Neural progenitor cell (in vitro differentiated cells): ENCODE results near the gene SLC2A8. TPM values are rescaled to one million over a fixed set of nuclear protein-coding genes. Genes with fewer than 3 reads are reported as not detected.

Experiments used
- DNase-seq: peaks from one replicate; pipeline ENCODE4 v3.0.0-alpha.2; 2016; ENCODE audit warnings: low spot score
- H2AFZ ChIP-seq: fragments of 200-600 bp; sonication (generic); replicated peaks from 2 replicates; pipeline ENCODE4 v1.6.1; 2016; ENCODE audit warnings: antibody characterized with exemption
- H3F3A ChIP-seq: fragments of 200-600 bp; sonication (generic); 2 replicates; pipeline ENCODE4 v1.6.1; 2016; ENCODE audit warnings: antibody characterized with exemption, low read depth
- H3K27ac ChIP-seq: fragments of 200-600 bp; sonication (generic); 2 replicates; pipeline ENCODE4 v1.5.1; 2016; ENCODE audit warnings: mild to moderate bottlenecking
- H3K27me3 ChIP-seq: fragments of 200-600 bp; sonication (generic); 2 replicates; pipeline ENCODE4 v1.6.1; 2016; ENCODE audit warnings: mild to moderate bottlenecking, moderate library complexity
- H3K36me3 ChIP-seq: fragments of 200-600 bp; sonication (generic); 2 replicates; pipeline ENCODE4 v1.5.1; 2016
- H3K4me1 ChIP-seq: fragments of 200-600 bp; sonication (generic); 2 replicates; pipeline ENCODE4 v1.6.1; 2016; ENCODE audit warnings: mixed run types
- H3K4me2 ChIP-seq: fragments of 200-600 bp; sonication (generic); 2 replicates; pipeline ENCODE4 v1.6.1; 2016
- H3K4me3 ChIP-seq: fragments of 200-600 bp; sonication (generic); 2 replicates; pipeline ENCODE4 v1.5.1; 2016
- H3K79me2 ChIP-seq: fragments of 200-600 bp; sonication (generic); 2 replicates; pipeline ENCODE4 v1.6.1; 2016; ENCODE audit warnings: low read depth
- H3K9ac ChIP-seq: fragments of 200-600 bp; sonication (generic); 2 replicates; pipeline ENCODE4 v1.6.1; 2016
- H3K9me3 ChIP-seq: fragments of 200-600 bp; sonication (generic); 2 replicates; pipeline ENCODE4 v1.5.1; 2016; ENCODE audit warnings: low read depth
- H4K20me1 ChIP-seq: fragments of 200-600 bp; sonication (generic); 2 replicates; pipeline ENCODE4 v1.6.1; 2016; ENCODE audit warnings: low read depth
- H3K27ac Mint-ChIP-seq: 3 replicates; pipeline ENCODE4 v1.8.0; 2021; ENCODE audit warnings: mixed read lengths
- H3K27me3 Mint-ChIP-seq: 2 replicates; pipeline ENCODE4 v1.8.0; 2022; ENCODE audit warnings: low read depth, mild to moderate bottlenecking, inconsistent platforms, moderate library complexity, mixed read lengths; ENCODE audit not compliant: insufficient read depth
- H3K36me3 Mint-ChIP-seq: 3 replicates; pipeline ENCODE4 v1.8.0; 2021; ENCODE audit warnings: mixed read lengths
- H3K4me1 Mint-ChIP-seq: 3 replicates; pipeline ENCODE4 v1.8.0; 2021; ENCODE audit warnings: mixed read lengths
- H3K4me3 Mint-ChIP-seq: 3 replicates; pipeline ENCODE4 v1.8.0; 2021; ENCODE audit warnings: mild to moderate bottlenecking, moderate library complexity, mixed read lengths
- H3K9me3 Mint-ChIP-seq: 3 replicates; pipeline ENCODE4 v1.8.0; 2020; ENCODE audit warnings: mixed read lengths
- EZH2 ChIP-seq: fragments of 200-600 bp; sonication (generic); IDR thresholded peaks from 2 replicates; pipeline ENCODE4 v1.6.1; 2017; ENCODE audit warnings: antibody characterized with exemption, mild to moderate bottlenecking, moderate library complexity
- EZH2phosphoT487 ChIP-seq: fragments of 200-600 bp; sonication (generic); IDR thresholded peaks from 2 replicates; pipeline ENCODE4 v1.6.1; 2017; ENCODE audit warnings: antibody characterized with exemption
- total RNA-seq: library from RNA; depleted of rRNA; stranded (reverse); fragments of >200 nt; gene quantifications from 2 replicates; pipeline ENCODE4 v1.2.3, GENCODE V29; 2015; ENCODE audit warnings: low replicate concordance
- TF ChIP-seq, protein P1 (sequence below): fragments of 200-600 bp; sonication (generic); IDR thresholded peaks from 2 replicates; pipeline ENCODE4 v1.5.1; 2017; ENCODE audit warnings: antibody characterized with exemption, mild to moderate bottlenecking

SLC2A8 gene, protein sequence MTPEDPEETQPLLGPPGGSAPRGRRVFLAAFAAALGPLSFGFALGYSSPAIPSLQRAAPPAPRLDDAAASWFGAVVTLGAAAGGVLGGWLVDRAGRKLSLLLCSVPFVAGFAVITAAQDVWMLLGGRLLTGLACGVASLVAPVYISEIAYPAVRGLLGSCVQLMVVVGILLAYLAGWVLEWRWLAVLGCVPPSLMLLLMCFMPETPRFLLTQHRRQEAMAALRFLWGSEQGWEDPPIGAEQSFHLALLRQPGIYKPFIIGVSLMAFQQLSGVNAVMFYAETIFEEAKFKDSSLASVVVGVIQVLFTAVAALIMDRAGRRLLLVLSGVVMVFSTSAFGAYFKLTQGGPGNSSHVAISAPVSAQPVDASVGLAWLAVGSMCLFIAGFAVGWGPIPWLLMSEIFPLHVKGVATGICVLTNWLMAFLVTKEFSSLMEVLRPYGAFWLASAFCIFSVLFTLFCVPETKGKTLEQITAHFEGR
- 9.4 and 22.8 TPM in 2 replicates for total RNA-seq

DNA sequence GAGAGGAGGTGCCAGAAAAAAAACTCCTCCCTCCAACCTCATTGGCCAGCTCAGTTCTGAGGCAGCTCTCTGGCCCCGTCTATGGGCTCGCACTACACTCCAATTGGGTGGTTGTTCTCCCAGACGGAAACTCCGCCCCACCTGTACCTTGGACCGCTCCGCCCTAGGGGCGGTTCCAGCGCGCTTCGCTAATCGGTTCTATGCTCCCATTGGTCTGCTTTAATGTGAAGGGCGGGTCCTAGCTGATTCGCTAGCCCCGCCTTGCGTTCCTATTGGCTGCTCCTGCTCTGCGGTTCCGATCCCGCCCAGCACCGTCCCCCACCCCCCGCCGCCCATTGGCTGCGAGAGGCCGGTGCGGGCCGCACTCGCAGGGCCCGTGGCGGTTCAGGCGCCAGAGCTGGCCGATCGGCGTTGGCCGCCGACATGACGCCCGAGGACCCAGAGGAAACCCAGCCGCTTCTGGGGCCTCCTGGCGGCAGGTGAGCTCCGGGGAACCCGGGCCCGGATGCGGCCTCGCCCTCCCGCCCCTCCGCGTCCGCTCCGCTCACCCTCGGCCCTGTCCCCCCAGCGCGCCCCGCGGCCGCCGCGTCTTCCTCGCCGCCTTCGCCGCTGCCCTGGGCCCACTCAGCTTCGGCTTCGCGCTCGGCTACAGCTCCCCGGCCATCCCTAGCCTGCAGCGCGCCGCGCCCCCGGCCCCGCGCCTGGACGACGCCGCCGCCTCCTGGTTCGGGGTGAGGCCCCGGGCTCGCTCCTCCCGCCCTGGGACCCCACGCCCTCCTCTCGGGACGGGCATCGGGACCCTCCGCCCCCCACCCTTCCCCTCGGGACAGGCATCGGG is at the start of gene SLC2A8:
Gene SLC2A8, plus strand, starts transcription at position 362 of the 838 bp plus-strand sequence. Its CDS starts 62 bp downstream, at position 424.
- peaks cover 16% of the 10 kb centered on the region for H3K27me3 ChIP-seq
- H3K4me2 ChIP-seq, result peak within 1 kb of the TSS; percentile 98
- Mint-ChIP-seq H3K4me1 (peaks cover 10% of the 10 kb centered on the region), H3K4me3 (peak within 1 kb of the TSS; percentile 90), H3K9me3 (no peaks in the 10 kb centered on the region), H3K27ac (no peak within 1 kb of the TSS), H3K36me3 (no peaks in the 10 kb centered on the region), H3K27me3 (peaks cover 2% of the 10 kb centered on the region)
- peaks cover 6% of the 10 kb centered on the region for H3F3A ChIP-seq
- H2AFZ ChIP-seq, result peak within 1 kb of the TSS; percentile 89
- H4K20me1 ChIP-seq, result peaks cover 28% of the 10 kb centered on the region
- DNase-seq, result peak; percentile 100
- peaks cover 17% of the 10 kb centered on the region for H3K79me2 ChIP-seq
- H3K9me3 ChIP-seq, result no peaks in the 10 kb centered on the region
- no peak within 1 kb of the TSS for H3K27ac ChIP-seq
- TF ChIP-seq EZH2 (no peak), EZH2phosphoT487 (no peak)
- TF ChIP-seq, protein P1, sequence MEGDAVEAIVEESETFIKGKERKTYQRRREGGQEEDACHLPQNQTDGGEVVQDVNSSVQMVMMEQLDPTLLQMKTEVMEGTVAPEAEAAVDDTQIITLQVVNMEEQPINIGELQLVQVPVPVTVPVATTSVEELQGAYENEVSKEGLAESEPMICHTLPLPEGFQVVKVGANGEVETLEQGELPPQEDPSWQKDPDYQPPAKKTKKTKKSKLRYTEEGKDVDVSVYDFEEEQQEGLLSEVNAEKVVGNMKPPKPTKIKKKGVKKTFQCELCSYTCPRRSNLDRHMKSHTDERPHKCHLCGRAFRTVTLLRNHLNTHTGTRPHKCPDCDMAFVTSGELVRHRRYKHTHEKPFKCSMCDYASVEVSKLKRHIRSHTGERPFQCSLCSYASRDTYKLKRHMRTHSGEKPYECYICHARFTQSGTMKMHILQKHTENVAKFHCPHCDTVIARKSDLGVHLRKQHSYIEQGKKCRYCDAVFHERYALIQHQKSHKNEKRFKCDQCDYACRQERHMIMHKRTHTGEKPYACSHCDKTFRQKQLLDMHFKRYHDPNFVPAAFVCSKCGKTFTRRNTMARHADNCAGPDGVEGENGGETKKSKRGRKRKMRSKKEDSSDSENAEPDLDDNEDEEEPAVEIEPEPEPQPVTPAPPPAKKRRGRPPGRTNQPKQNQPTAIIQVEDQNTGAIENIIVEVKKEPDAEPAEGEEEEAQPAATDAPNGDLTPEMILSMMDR, result peak; percentile 20
- no peaks in the 10 kb centered on the region for H3K36me3 ChIP-seq
- peaks cover 7% of the 10 kb centered on the region for H3K4me1 ChIP-seq
- H3K4me3 ChIP-seq, result peak within 1 kb of the TSS; percentile 83
- H3K9ac ChIP-seq, result peak within 1 kb of the TSS; percentile 55

DNA sequence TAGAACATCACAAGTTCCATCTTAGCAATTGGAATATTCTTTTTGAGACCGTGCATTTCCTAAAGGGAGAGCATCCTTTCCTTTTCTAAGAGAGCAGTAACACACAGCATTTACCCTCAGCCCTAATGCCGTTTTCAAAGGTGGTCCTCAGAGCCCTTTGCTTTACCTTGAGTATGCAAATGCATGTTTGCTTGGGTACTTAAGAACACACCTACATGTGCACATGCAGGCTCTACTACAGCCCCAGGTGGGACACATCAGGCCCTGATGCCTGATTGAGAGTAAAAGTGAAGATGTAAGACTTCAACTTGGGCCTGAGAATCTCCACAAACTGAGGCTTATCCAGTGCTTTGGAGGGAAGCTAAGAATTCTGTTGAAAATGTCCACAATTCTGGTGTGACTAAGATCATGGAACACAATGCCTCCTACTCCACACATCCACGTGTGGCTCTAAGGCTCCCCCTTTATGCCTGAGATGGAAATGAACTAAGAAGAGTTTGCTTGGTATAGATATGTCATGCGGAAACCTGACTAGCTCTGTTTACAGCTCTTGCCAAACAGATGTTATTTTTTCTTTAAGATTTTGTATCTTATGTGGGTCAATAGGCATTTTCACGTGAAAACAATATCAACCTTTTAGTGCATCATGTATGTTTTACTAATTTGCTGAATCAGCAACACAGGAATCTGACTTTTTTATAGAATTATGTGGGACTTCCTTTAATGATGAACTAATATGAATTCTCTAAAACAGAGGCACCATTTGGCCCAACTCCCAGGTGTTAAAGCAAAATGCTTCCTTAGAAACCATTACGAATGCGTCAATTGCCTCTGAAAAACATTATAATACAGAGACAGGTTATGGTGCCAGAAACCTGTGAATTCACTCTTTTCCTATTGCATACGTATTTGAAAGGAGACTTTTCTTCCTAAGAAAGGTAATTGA is 48.9 kb upstream of the SLC2A8 start:
- Histone ChIP-seq H3F3A (peaks cover 6% of the 10 kb centered on the region), H3K36me3 (no peaks in the 10 kb centered on the region), H3K9me3 (no peaks in the 10 kb centered on the region), H3K4me2 (no peak overlapping the region), H2AFZ (no peak overlapping the region), H3K4me3 (no peak overlapping the region), H3K27ac (no peak overlapping the region), H4K20me1 (no peaks in the 10 kb centered on the region), H3K27me3 (no peaks in the 10 kb centered on the region), H3K79me2 (no peaks in the 10 kb centered on the region), H3K4me1 (peaks cover 6% of the 10 kb centered on the region), H3K9ac (no peak overlapping the region)
- Mint-ChIP-seq H3K27ac (no peak overlapping the region), H3K27me3 (no peaks in the 10 kb centered on the region), H3K4me1 (peaks cover 6% of the 10 kb centered on the region), H3K9me3 (no peaks in the 10 kb centered on the region), H3K4me3 (no peak overlapping the region), H3K36me3 (peaks cover 2% of the 10 kb centered on the region)
- TF ChIP-seq, protein P1, result no peak
- TF ChIP-seq EZH2phosphoT487 (no peak), EZH2 (no peak)
- no peak for DNase-seq

DNA sequence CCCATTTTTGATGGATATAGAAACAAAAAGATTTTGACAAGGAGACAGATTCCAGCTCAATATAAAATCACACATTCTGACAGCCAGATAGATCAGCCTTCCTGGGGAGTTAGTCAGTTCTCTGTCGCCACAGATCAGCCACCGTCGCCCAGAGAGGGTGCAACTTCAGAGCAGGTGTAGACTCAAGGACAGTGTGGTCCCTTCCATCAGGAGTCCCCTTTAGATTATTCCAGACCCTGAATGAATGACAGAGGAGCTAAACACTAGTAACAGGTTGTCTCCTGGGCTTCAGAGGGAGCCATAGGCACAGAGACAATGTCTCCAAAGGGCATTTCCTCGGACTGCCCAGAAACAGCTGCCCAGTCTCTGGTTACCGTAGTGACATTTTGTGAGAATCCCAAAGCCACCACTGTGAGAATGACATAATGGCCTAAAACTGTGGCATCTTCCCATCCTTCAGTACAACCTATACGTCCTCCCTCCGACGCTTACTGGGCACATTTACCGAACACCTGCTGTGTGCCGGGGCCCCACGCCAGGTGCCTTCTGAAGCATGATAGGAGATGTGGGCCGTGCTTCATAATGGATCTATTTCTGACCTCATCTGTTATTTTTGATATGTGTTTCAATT is 47.4 kb upstream of the SLC2A8 start:
- DNase-seq, result no peak
- peaks cover 21% of the 10 kb centered on the region for H3F3A ChIP-seq
- no peak overlapping the region for H2AFZ ChIP-seq
- Mint-ChIP-seq H3K36me3 (peaks cover 2% of the 10 kb centered on the region), H3K4me1 (peaks cover 18% of the 10 kb centered on the region), H3K4me3 (no peak overlapping the region), H3K27ac (no peak overlapping the region), H3K9me3 (no peaks in the 10 kb centered on the region), H3K27me3 (peaks cover 4% of the 10 kb centered on the region)
- H3K27me3 ChIP-seq, result no peaks in the 10 kb centered on the region
- no peak overlapping the region for H3K9ac ChIP-seq
- H3K4me2 ChIP-seq, result no peak overlapping the region
- no peaks in the 10 kb centered on the region for H3K9me3 ChIP-seq
- TF ChIP-seq EZH2phosphoT487, result no peak
- no peaks in the 10 kb centered on the region for H4K20me1 ChIP-seq
- H3K36me3 ChIP-seq, result no peaks in the 10 kb centered on the region
- peaks cover 21% of the 10 kb centered on the region for H3K4me1 ChIP-seq
- no peak overlapping the region for H3K27ac ChIP-seq
- H3K79me2 ChIP-seq, result no peaks in the 10 kb centered on the region
- H3K4me3 ChIP-seq, result no peak overlapping the region
